ENCODE measurements around the gene ZRANB3. TPM values are rescaled to one million over a fixed set of nuclear protein-coding genes. Genes with fewer than 3 reads are reported as not detected.
"Not testable (repeated sequence)": the region's sequence is repeated elsewhere in the genome, so short reads cannot be mapped to it uniquely, and the experiment has no call there.

The ZRANB3 gene
- total RNA-seq, 3 donors from 2014 or later (not counting 1 experiment from before 2014, with no cell fraction given), result 5.0 to 7.7 (median 5.3) TPM

- H3K27me3 Mint-ChIP-seq (ENCODE audit: low read depth in 2 of 2), result no peaks in the 10 kb centered on the region
These were observed 5.2 kb downstream of the ZRANB3 start for GRCh38 chr2:135525786-135526185.

GRCh38 chr2:135512099-135512498 lies 18.9 kb downstream of the ZRANB3 start:
- no peak overlapping the region for H3K27ac Mint-ChIP-seq
- WGBS (ENCODE audit: insufficient coverage), result no CpG with 5 or more reads among the region's 2 CpGs
- Histone ChIP-seq H3K27ac (ENCODE audit: low read length) (no peak overlapping the region), H3K9me3 (ENCODE audit: control insufficient read depth, insufficient read depth, low read length) (peaks cover 13% of the 10 kb centered on the region), H3K4me1 (ENCODE audit: control insufficient read depth, insufficient read depth, low read length) (no peaks in the 10 kb centered on the region), H3K27me3 (ENCODE audit: control insufficient read depth, insufficient read depth, low read length) (no peaks in the 10 kb centered on the region), H3K36me3 (ENCODE audit: control insufficient read depth, insufficient read depth, low read length) (no peaks in the 10 kb centered on the region), H3K4me3 (ENCODE audit: low read length) (no peak overlapping the region)
- TF ChIP-seq CTCF (IDR thresholded peaks at IDR 0.05), result no peak
- H3K27me3 Mint-ChIP-seq (ENCODE audit: low read depth in 2 of 2), result no peaks in the 10 kb centered on the region
- H3K9me3 Mint-ChIP-seq, result peaks cover 2 to 3% of the 10 kb centered on the region in 2 donors
- no peaks in the 10 kb centered on the region for H3K4me1 Mint-ChIP-seq
- DNase-seq (no peak), ATAC-seq (no peak)
- intact Hi-C loops (cut with micrococcal nuclease), result no loop called here
- no peak overlapping the region for H3K4me3 Mint-ChIP-seq
- no peaks in the 10 kb centered on the region for H3K36me3 Mint-ChIP-seq

More at GRCh38 chr2:135525786-135526185, 5.2 kb downstream of the ZRANB3 start:
- Histone ChIP-seq H3K4me1 (ENCODE audit: control insufficient read depth, insufficient read depth, low read length) (peaks cover 7% of the 10 kb centered on the region), H3K27me3 (ENCODE audit: control insufficient read depth, insufficient read depth, low read length) (no peaks in the 10 kb centered on the region), H3K9me3 (ENCODE audit: control insufficient read depth, insufficient read depth, low read length) (no peaks in the 10 kb centered on the region), H3K36me3 (ENCODE audit: control insufficient read depth, insufficient read depth, low read length) (no peaks in the 10 kb centered on the region), H3K4me3 (ENCODE audit: low read length) (no peak overlapping the region), H3K27ac (ENCODE audit: low read length) (no peak overlapping the region)
- DNase-seq (no peak), ATAC-seq (no peak)
- WGBS (ENCODE audit: insufficient coverage), result 100% methylated on average over 1 of the region's 1 CpG
- no peak overlapping the region for H3K27ac Mint-ChIP-seq
- no peak overlapping the region for H3K4me3 Mint-ChIP-seq
- no peaks in the 10 kb centered on the region for H3K9me3 Mint-ChIP-seq
- no peaks in the 10 kb centered on the region for H3K36me3 Mint-ChIP-seq
- no peak for TF ChIP-seq CTCF (IDR thresholded peaks at IDR 0.05)
- H3K4me1 Mint-ChIP-seq, result no peaks in the 10 kb centered on the region
- intact Hi-C loops (cut with micrococcal nuclease), result no loop called here

GRCh38 chr2:135510577-135510976 lies 20.4 kb downstream of the ZRANB3 start:
- H3K9me3 ChIP-seq (ENCODE audit: control insufficient read depth, insufficient read depth, low read length), result peaks cover 10% of the 10 kb centered on the region
- TF ChIP-seq CTCF (IDR thresholded peaks at IDR 0.05), result no peak
- Mint-ChIP-seq H3K27me3 (ENCODE audit: low read depth in 2 of 2) (no peaks in the 10 kb centered on the region), H3K4me3 (no peak overlapping the region), H3K9me3 (peaks cover 2 to 3% of the 10 kb centered on the region in 2 donors), H3K27ac (no peak overlapping the region), H3K4me1 (no peaks in the 10 kb centered on the region), H3K36me3 (no peaks in the 10 kb centered on the region)
- DNase-seq (no peak), ATAC-seq (no peak)
- H3K4me1 ChIP-seq (ENCODE audit: control insufficient read depth, insufficient read depth, low read length), result no peaks in the 10 kb centered on the region
- H3K27me3 ChIP-seq (ENCODE audit: control insufficient read depth, insufficient read depth, low read length), result no peaks in the 10 kb centered on the region
- intact Hi-C loops (cut with micrococcal nuclease), result no loop called here
- 80% methylated on average over 5 of the region's 5 CpGs for WGBS (ENCODE audit: insufficient coverage)
- H3K4me3 ChIP-seq (ENCODE audit: low read length), result no peak overlapping the region
- no peak overlapping the region for H3K27ac ChIP-seq (ENCODE audit: low read length)
- H3K36me3 ChIP-seq (ENCODE audit: control insufficient read depth, insufficient read depth, low read length), result no peaks in the 10 kb centered on the region

GRCh38 chr2:135504811-135505210 lies 26.2 kb downstream of the ZRANB3 start:
- Mint-ChIP-seq H3K4me1 (no peaks in the 10 kb centered on the region), H3K27ac (no peak overlapping the region), H3K9me3 (peaks cover under 1 to 4% of the 10 kb centered on the region in 2 donors), H3K27me3 (ENCODE audit: low read depth in 2 of 2) (no peaks in the 10 kb centered on the region), H3K36me3 (peaks cover 3% of the 10 kb centered on the region), H3K4me3 (no peak overlapping the region)
- Histone ChIP-seq H3K36me3 (ENCODE audit: control insufficient read depth, insufficient read depth, low read length) (no peaks in the 10 kb centered on the region), H3K27ac (ENCODE audit: low read length) (no peak overlapping the region), H3K9me3 (ENCODE audit: control insufficient read depth, insufficient read depth, low read length) (no peaks in the 10 kb centered on the region), H3K27me3 (ENCODE audit: control insufficient read depth, insufficient read depth, low read length) (no peaks in the 10 kb centered on the region), H3K4me3 (ENCODE audit: low read length) (no peak overlapping the region), H3K4me1 (ENCODE audit: control insufficient read depth, insufficient read depth, low read length) (no peaks in the 10 kb centered on the region)
- DNase-seq (no peak), ATAC-seq (no peak)
- no peak for TF ChIP-seq CTCF (IDR thresholded peaks at IDR 0.05)
- no CpG with 5 or more reads among the region's 1 CpG for WGBS (ENCODE audit: insufficient coverage)
- intact Hi-C loops (cut with micrococcal nuclease), result no loop called here

- Mint-ChIP-seq H3K36me3 (peaks cover 24% of the 10 kb centered on the region), H3K9me3 (peaks cover 9 to 22% of the 10 kb centered on the region in 2 donors)
- 98% methylated on average over 7 of the region's 7 CpGs for WGBS (ENCODE audit: insufficient coverage)
- H3K9me3 ChIP-seq (ENCODE audit: control insufficient read depth, insufficient read depth, low read length); H3K36me3 ChIP-seq (ENCODE audit: control insufficient read depth, insufficient read depth, low read length); DNase-seq; H3K27me3 Mint-ChIP-seq (ENCODE audit: low read depth in 2 of 2); intact Hi-C loops (cut with micrococcal nuclease); H3K27ac ChIP-seq (ENCODE audit: low read length); H3K27me3 ChIP-seq (ENCODE audit: control insufficient read depth, insufficient read depth, low read length); H3K27ac Mint-ChIP-seq; ATAC-seq; H3K4me1 Mint-ChIP-seq; H3K4me3 ChIP-seq (ENCODE audit: low read length); H3K4me3 Mint-ChIP-seq; H3K4me1 ChIP-seq (ENCODE audit: control insufficient read depth, insufficient read depth, low read length): not testable (repeated sequence)
These were observed 32.4 kb downstream of the ZRANB3 start for GRCh38 chr2:135498588-135498987.
